ENCODE measurements around the gene MAPK1. TPM values are rescaled to one million over a fixed set of nuclear protein-coding genes. Genes with fewer than 3 reads are reported as not detected.
"Not testable (repeated sequence)": the region's sequence is repeated elsewhere in the genome, so short reads cannot be mapped to it uniquely, and the experiment has no call there.

The MAPK1 gene
- total RNA-seq, 5 donors from 2014 or later (not counting 1 experiment from before 2014, with no cell fraction given), result 85.0 to 114 (median 110) TPM

GRCh38 chr22:21729184-21729583 is 138.3 kb downstream of the MAPK1 start:
- H3K36me3 Mint-ChIP-seq; H3K4me3 Mint-ChIP-seq; ATAC-seq (replicated peaks in 1 of 4); H3K36me3 ChIP-seq (ENCODE audit: control insufficient read depth in 2 of 2, extremely low read depth in 1 of 2, insufficient read depth in 1 of 2, low read length in 1 of 2); H3K4me3 ChIP-seq (ENCODE audit: control insufficient read depth in 1 of 2, extremely low read depth in 1 of 2, low read length in 1 of 2); H3K27me3 ChIP-seq (replicated peaks in 1 of 2; ENCODE audit: control insufficient read depth in 2 of 2, extremely low read depth in 1 of 2, insufficient read depth in 2 of 2, low read length in 1 of 2); H3K9me3 ChIP-seq; H3K27ac ChIP-seq (ENCODE audit: low read length); H3K27me3 Mint-ChIP-seq; DNase-seq; H3K9me3 Mint-ChIP-seq; CTCF ChIA-PET; H3K27ac Mint-ChIP-seq: not testable (repeated sequence)
- peaks cover 0 to 18% of the 10 kb centered on the region in 2 experiments for H3K4me1 ChIP-seq (ENCODE audit: control insufficient read depth in 1 of 2, extremely low read depth in 1 of 2, insufficient read depth in 2 of 2, low read length in 2 of 2)
- POLR2A ChIA-PET, result interaction anchor here in 1 of 2 donors (0.6 to 0.9 kb wide), 2 partner anchors 125 to 136 kb away, joined by 3 to 5 read pairs; no protein-coding TSS in a partner anchor
- no CpG with 5 or more reads among the region's 3 CpGs for WGBS (ENCODE audit: insufficient coverage)
- peaks cover 12 to 22% (median 19%) of the 10 kb centered on the region in 3 donors for H3K4me1 Mint-ChIP-seq

GRCh38 chr22:21728270-21728669 is 139.2 kb downstream of the MAPK1 start:
- POLR2A ChIA-PET, result no interaction called here
- peaks cover 0 to 14% of the 10 kb centered on the region in 2 experiments for H3K4me1 ChIP-seq (ENCODE audit: control insufficient read depth in 1 of 2, extremely low read depth in 1 of 2, insufficient read depth in 2 of 2, low read length in 2 of 2)
- Mint-ChIP-seq H3K27me3 (no peaks in the 10 kb centered on the region), H3K4me3 (no peak overlapping the region), H3K9me3 (no peaks in the 10 kb centered on the region), H3K4me1 (peaks cover 4 to 14% (median 10%) of the 10 kb centered on the region in 3 donors), H3K36me3 (no peaks in the 10 kb centered on the region), H3K27ac (no peak overlapping the region)
- DNase-seq, result no peak
- CTCF ChIA-PET, result no interaction called here
- ATAC-seq (replicated peaks in 1 of 4), result no peak
- no peaks in the 10 kb centered on the region for H3K36me3 ChIP-seq (ENCODE audit: control insufficient read depth in 2 of 2, extremely low read depth in 1 of 2, insufficient read depth in 1 of 2, low read length in 1 of 2)
- WGBS (ENCODE audit: insufficient coverage), result 82% methylated on average over 9 of the region's 12 CpGs
- no peak overlapping the region for H3K4me3 ChIP-seq (ENCODE audit: control insufficient read depth in 1 of 2, extremely low read depth in 1 of 2, low read length in 1 of 2)
- no peaks in the 10 kb centered on the region for H3K27me3 ChIP-seq (replicated peaks in 1 of 2; ENCODE audit: control insufficient read depth in 2 of 2, extremely low read depth in 1 of 2, insufficient read depth in 2 of 2, low read length in 1 of 2)
- no peaks in the 10 kb centered on the region for H3K9me3 ChIP-seq
- H3K27ac ChIP-seq (ENCODE audit: low read length), result no peak overlapping the region

- Histone ChIP-seq H3K9me3 (no peaks in the 10 kb centered on the region), H3K4me1 (ENCODE audit: control insufficient read depth in 1 of 2, extremely low read depth in 1 of 2, insufficient read depth in 2 of 2, low read length in 2 of 2) (peaks cover 0 to 14% of the 10 kb centered on the region in 2 experiments), H3K4me3 (ENCODE audit: control insufficient read depth in 1 of 2, extremely low read depth in 1 of 2, low read length in 1 of 2) (no peak overlapping the region), H3K27me3 (replicated peaks in 1 of 2; ENCODE audit: control insufficient read depth in 2 of 2, extremely low read depth in 1 of 2, insufficient read depth in 2 of 2, low read length in 1 of 2) (no peaks in the 10 kb centered on the region), H3K36me3 (ENCODE audit: control insufficient read depth in 2 of 2, extremely low read depth in 1 of 2, insufficient read depth in 1 of 2, low read length in 1 of 2) (no peaks in the 10 kb centered on the region), H3K27ac (ENCODE audit: low read length) (no peak overlapping the region)
- WGBS (ENCODE audit: insufficient coverage), result 95% methylated on average over 9 of the region's 10 CpGs
- H3K4me1 Mint-ChIP-seq, result peaks cover 4 to 13% (median 9%) of the 10 kb centered on the region in 3 donors
- no peak for ATAC-seq (replicated peaks in 1 of 4)
- no peaks in the 10 kb centered on the region for H3K9me3 Mint-ChIP-seq
- no peak for DNase-seq
- no peaks in the 10 kb centered on the region for H3K36me3 Mint-ChIP-seq
- H3K4me3 Mint-ChIP-seq, result no peak overlapping the region
- POLR2A ChIA-PET, result no interaction called here
- no peaks in the 10 kb centered on the region for H3K27me3 Mint-ChIP-seq
- H3K27ac Mint-ChIP-seq, result no peak overlapping the region
- CTCF ChIA-PET, result no interaction called here
Measured at GRCh38 chr22:21727768-21728167, 139.7 kb downstream of the MAPK1 start.

- DNase-seq, result no peak
- Histone ChIP-seq H3K9me3 (no peaks in the 10 kb centered on the region), H3K4me1 (ENCODE audit: control insufficient read depth in 1 of 2, extremely low read depth in 1 of 2, insufficient read depth in 2 of 2, low read length in 2 of 2) (peaks cover 0 to 14% of the 10 kb centered on the region in 2 experiments), H3K4me3 (ENCODE audit: control insufficient read depth in 1 of 2, extremely low read depth in 1 of 2, low read length in 1 of 2) (no peak overlapping the region), H3K36me3 (ENCODE audit: control insufficient read depth in 2 of 2, extremely low read depth in 1 of 2, insufficient read depth in 1 of 2, low read length in 1 of 2) (no peaks in the 10 kb centered on the region), H3K27ac (ENCODE audit: low read length) (no peak overlapping the region), H3K27me3 (replicated peaks in 1 of 2; ENCODE audit: control insufficient read depth in 2 of 2, extremely low read depth in 1 of 2, insufficient read depth in 2 of 2, low read length in 1 of 2) (no peaks in the 10 kb centered on the region)
- CTCF ChIA-PET, result interaction anchor here in 1 of 2 donors (1.0 kb wide), 1 partner anchor 13 kb away, joined by 3 read pairs; no protein-coding TSS in a partner anchor
- no peak overlapping the region for H3K27ac Mint-ChIP-seq
- no peak overlapping the region for H3K4me3 Mint-ChIP-seq
- POLR2A ChIA-PET, result no interaction called here
- no peaks in the 10 kb centered on the region for H3K27me3 Mint-ChIP-seq
- WGBS (ENCODE audit: insufficient coverage), result 85% methylated on average over 2 of the region's 4 CpGs
- H3K36me3 Mint-ChIP-seq, result no peaks in the 10 kb centered on the region
- H3K4me1 Mint-ChIP-seq, result peaks cover 4 to 12% (median 9%) of the 10 kb centered on the region in 3 donors
- no peaks in the 10 kb centered on the region for H3K9me3 Mint-ChIP-seq
- ATAC-seq (replicated peaks in 1 of 4), result no peak
Measured at GRCh38 chr22:21727159-21727558, 140.3 kb downstream of the MAPK1 start.

- Histone ChIP-seq H3K36me3 (ENCODE audit: control insufficient read depth in 2 of 2, extremely low read depth in 1 of 2, insufficient read depth in 1 of 2, low read length in 1 of 2) (no peaks in the 10 kb centered on the region), H3K4me1 (ENCODE audit: control insufficient read depth in 1 of 2, extremely low read depth in 1 of 2, insufficient read depth in 2 of 2, low read length in 2 of 2) (peaks cover 0 to 14% of the 10 kb centered on the region in 2 experiments), H3K9me3 (no peaks in the 10 kb centered on the region), H3K4me3 (ENCODE audit: control insufficient read depth in 1 of 2, extremely low read depth in 1 of 2, low read length in 1 of 2) (no peak overlapping the region), H3K27me3 (replicated peaks in 1 of 2; ENCODE audit: control insufficient read depth in 2 of 2, extremely low read depth in 1 of 2, insufficient read depth in 2 of 2, low read length in 1 of 2) (no peaks in the 10 kb centered on the region), H3K27ac (ENCODE audit: low read length) (no peak overlapping the region)
- Mint-ChIP-seq H3K9me3 (no peaks in the 10 kb centered on the region), H3K27ac (no peak overlapping the region), H3K4me1 (peaks cover 4 to 10% (median 9%) of the 10 kb centered on the region in 3 donors), H3K27me3 (no peaks in the 10 kb centered on the region), H3K36me3 (peaks cover 2% of the 10 kb centered on the region), H3K4me3 (no peak overlapping the region)
- DNase-seq, result peak in 28 of 35 experiments; percentile 3 to 62 (median 24)
- CTCF ChIA-PET, result interaction anchor here in 1 of 2 donors (1.0 kb wide), 1 partner anchor 13 kb away, joined by 3 read pairs; no protein-coding TSS in a partner anchor
- whole genome bisulfite sequencing (ENCODE audit: insufficient coverage), result 17% methylated on average over 5 of the region's 5 CpGs
- POLR2A ChIA-PET, result no interaction called here
- ATAC-seq (replicated peaks in 1 of 4), result peak; percentile 57 to 82 (median 71)
Measured at GRCh38 chr22:21726650-21727049, 140.8 kb downstream of the MAPK1 start.

GRCh38 chr22:21725956-21726649 is 141.3 kb downstream of the MAPK1 start:
- DNase-seq, result no peak
- Mint-ChIP-seq H3K4me1 (peaks cover 4 to 10% (median 9%) of the 10 kb centered on the region in 3 donors), H3K27ac (no peak overlapping the region), H3K9me3 (no peaks in the 10 kb centered on the region), H3K4me3 (no peak overlapping the region), H3K36me3 (peaks cover 2% of the 10 kb centered on the region), H3K27me3 (no peaks in the 10 kb centered on the region)
- WGBS (ENCODE audit: insufficient coverage), result 92% methylated on average over 14 of the region's 19 CpGs
- CTCF ChIA-PET, result interaction anchor here in 1 of 2 donors (1.0 kb wide), 1 partner anchor 12 kb away, joined by 3 read pairs; no protein-coding TSS in a partner anchor
- POLR2A ChIA-PET, result no interaction called here
- Histone ChIP-seq H3K9me3 (no peaks in the 10 kb centered on the region), H3K27me3 (replicated peaks in 1 of 2; ENCODE audit: control insufficient read depth in 2 of 2, extremely low read depth in 1 of 2, insufficient read depth in 2 of 2, low read length in 1 of 2) (no peaks in the 10 kb centered on the region), H3K27ac (ENCODE audit: low read length) (no peak overlapping the region), H3K4me3 (ENCODE audit: control insufficient read depth in 1 of 2, extremely low read depth in 1 of 2, low read length in 1 of 2) (no peak overlapping the region), H3K4me1 (ENCODE audit: control insufficient read depth in 1 of 2, extremely low read depth in 1 of 2, insufficient read depth in 2 of 2, low read length in 2 of 2) (peaks cover 0 to 14% of the 10 kb centered on the region in 2 experiments), H3K36me3 (ENCODE audit: control insufficient read depth in 2 of 2, extremely low read depth in 1 of 2, insufficient read depth in 1 of 2, low read length in 1 of 2) (no peaks in the 10 kb centered on the region)
- no peak for ATAC-seq (replicated peaks in 1 of 4)

All from T-cell (primary cell).